GM21381 (cell line): Measurements from ENCODE around the gene EEPD1.
"Not testable (repeated sequence)": the region's sequence is repeated elsewhere in the genome, so short reads cannot be mapped to it uniquely, and the experiment has no call there.

Experiments used
- ATAC-seq: cut with Tn5 transposase; IDR thresholded peaks from one replicate; pipeline ENCODE4 v1.9.1; 2021; ENCODE audit warnings: mild to moderate bottlenecking, moderate library complexity; ENCODE audit not compliant: unreplicated experiment

The EEPD1 gene

GRCh38 chr7:36152756-36153570, at the start of gene EEPD1:
Gene EEPD1 (plus strand): TSS chr7:36153254. CDS start chr7:36154325, 1,071 bp downstream.
- ATAC-seq: peak; percentile 98

- no peak for ATAC-seq
Measured at GRCh38 chr7:36103837-36104561, 49.1 kb upstream of the EEPD1 start.

- ATAC-seq: not testable (repeated sequence)
Measured at GRCh38 chr7:36106972-36107908, 45.8 kb upstream of the EEPD1 start.

- ATAC-seq: no peak
Measured at GRCh38 chr7:36107926-36108631, 45.0 kb upstream of the EEPD1 start.

GRCh38 chr7:36109013-36109627, 43.9 kb upstream of the EEPD1 start:
- no peak for ATAC-seq

GRCh38 chr7:36110584-36110983, 42.5 kb upstream of the EEPD1 start:
- no peak for ATAC-seq

GRCh38 chr7:36112969-36113368, 40.1 kb upstream of the EEPD1 start:
- ATAC-seq: no peak

GRCh38 chr7:36114355-36114754, 38.7 kb upstream of the EEPD1 start:
- no peak for ATAC-seq

GRCh38 chr7:36115448-36116321, 37.4 kb upstream of the EEPD1 start:
- peak; percentile 99 for ATAC-seq

- no peak for ATAC-seq
Measured at GRCh38 chr7:36116347-36117202, 36.5 kb upstream of the EEPD1 start.

- ATAC-seq: no peak
Measured at GRCh38 chr7:36117203-36117840, 35.7 kb upstream of the EEPD1 start.

GRCh38 chr7:36118344-36118743, 34.7 kb upstream of the EEPD1 start:
- ATAC-seq: no peak

GRCh38 chr7:36119005-36119706, 33.9 kb upstream of the EEPD1 start:
- ATAC-seq: no peak

- ATAC-seq: not testable (repeated sequence)
Measured at GRCh38 chr7:36119983-36120646, 32.9 kb upstream of the EEPD1 start.

GRCh38 chr7:36125630-36126029, 27.4 kb upstream of the EEPD1 start:
- not testable (repeated sequence) for ATAC-seq

GRCh38 chr7:36127075-36127740, 25.8 kb upstream of the EEPD1 start:
- ATAC-seq: no peak
